HFFc6 (cell line): ENCODE measurements around the gene NCAPH2. TPM values are rescaled to one million over a fixed set of nuclear protein-coding genes. Genes with fewer than 3 reads are reported as not detected.
"Not testable (repeated sequence)": the region's sequence is repeated elsewhere in the genome, so short reads cannot be mapped to it uniquely, and the experiment has no call there.

Experiments used
- DNase-seq: peaks from one replicate; pipeline ENCODE4 v3.0.0-alpha.2; 2018
- H3K27ac Mint-ChIP-seq: 2 replicates; pipeline ENCODE4 v1.8.0; 2020; ENCODE audit warnings: mild to moderate bottlenecking, mixed read lengths
- H3K27me3 Mint-ChIP-seq: 2 replicates; pipeline ENCODE4 v1.8.0; 2021; ENCODE audit warnings: mild to moderate bottlenecking, moderate library complexity, mixed read lengths; ENCODE audit not compliant: insufficient read depth
- H3K36me3 Mint-ChIP-seq: 2 replicates; pipeline ENCODE4 v1.8.0; 2021; ENCODE audit warnings: low read depth, mixed read lengths
- H3K4me1 Mint-ChIP-seq: 2 replicates; pipeline ENCODE4 v1.8.0; 2020; ENCODE audit warnings: low read depth, mixed read lengths
- H3K4me3 Mint-ChIP-seq: 2 replicates; pipeline ENCODE4 v1.8.0; 2020; ENCODE audit warnings: mild to moderate bottlenecking, moderate library complexity, mixed read lengths
- H3K9me3 Mint-ChIP-seq: 2 replicates; pipeline ENCODE4 v1.8.0; 2020; ENCODE audit warnings: mild to moderate bottlenecking, mixed read lengths
- CTCF ChIP-seq: fragments of 200-600 bp; sonication (generic); IDR thresholded peaks from 2 replicates; pipeline ENCODE4 v1.5.0; 2021; ENCODE audit warnings: antibody characterized with exemption, mild to moderate bottlenecking
- total RNA-seq, 6 experiments: library from RNA; stranded (reverse); fragmentation: NEBNext Ultra II Directional; extraction: Animal tissue kit (Norgen Biotek cat#: 25700); gene quantifications; 2 replicates in 1 of 6; 3 replicates in 5 of 6; pipeline ENCODE4 v1.2.3, GENCODE V29; 2021

Gene NCAPH2
- total RNA-seq, 6 experiments from 2014 or later: 31.7 to 54.1 (median 50.0) TPM

GRCh38 chr22:50535113-50535512 lies 27.1 kb downstream of the NCAPH2 start:
- H3K36me3 Mint-ChIP-seq: no peaks in the 10 kb centered on the region

GRCh38 chr22:50536226-50536625 lies 28.2 kb downstream of the NCAPH2 start:
- H3K4me3 Mint-ChIP-seq: no peak overlapping the region
- no peak for TF ChIP-seq CTCF
- DNase-seq: no peak
- H3K9me3 Mint-ChIP-seq: no peaks in the 10 kb centered on the region
- H3K4me1 Mint-ChIP-seq: peaks cover 22% of the 10 kb centered on the region
- H3K36me3 Mint-ChIP-seq: no peaks in the 10 kb centered on the region
- no peak overlapping the region for H3K27ac Mint-ChIP-seq
- peaks cover 11% of the 10 kb centered on the region; the same call in 1 of the 2 replicates for H3K27me3 Mint-ChIP-seq

More at GRCh38 chr22:50535113-50535512, 27.1 kb downstream of the NCAPH2 start:
- DNase-seq: no peak
- Mint-ChIP-seq H3K4me1 (peaks cover 11% of the 10 kb centered on the region), H3K9me3 (no peaks in the 10 kb centered on the region), H3K4me3 (no peak overlapping the region), H3K27ac (no peak overlapping the region), H3K27me3 (peaks cover 13% of the 10 kb centered on the region; the same call in 1 of the 2 replicates)
- TF ChIP-seq CTCF: no peak

- no peak for TF ChIP-seq CTCF
- Mint-ChIP-seq H3K27ac (no peak overlapping the region), H3K27me3 (peaks cover 10% of the 10 kb centered on the region; the same call in 1 of the 2 replicates), H3K9me3 (no peaks in the 10 kb centered on the region), H3K4me1 (peaks cover 37% of the 10 kb centered on the region), H3K4me3 (no peak overlapping the region), H3K36me3 (no peaks in the 10 kb centered on the region)
- DNase-seq: no peak
These were observed 29.7 kb downstream of the NCAPH2 start for GRCh38 chr22:50537765-50538164.

- Mint-ChIP-seq H3K4me1 (peaks cover 37% of the 10 kb centered on the region), H3K27ac (peak overlapping the region; percentile 65)
These were observed 32.4 kb downstream of the NCAPH2 start for GRCh38 chr22:50540381-50540780.

GRCh38 chr22:50541667-50542026 lies 33.6 kb downstream of the NCAPH2 start:
- Mint-ChIP-seq H3K27me3 (peaks cover 15% of the 10 kb centered on the region), H3K27ac (peak overlapping the region; percentile 72), H3K4me1 (peaks cover 37% of the 10 kb centered on the region), H3K4me3 (peak overlapping the region; percentile 28; the same call in 1 of the 2 replicates)
- peak; percentile 89 for DNase-seq
- H3K36me3 Mint-ChIP-seq, H3K9me3 Mint-ChIP-seq: not testable (repeated sequence)

More at GRCh38 chr22:50540381-50540780, 32.4 kb downstream of the NCAPH2 start:
- TF ChIP-seq CTCF: no peak
- Mint-ChIP-seq H3K9me3 (no peaks in the 10 kb centered on the region), H3K27me3 (peaks cover 7% of the 10 kb centered on the region; the same call in 1 of the 2 replicates), H3K4me3 (no peak overlapping the region), H3K36me3 (no peaks in the 10 kb centered on the region)
- DNase-seq: no peak

- no peaks in the 10 kb centered on the region for H3K9me3 Mint-ChIP-seq
- no peak overlapping the region for H3K4me3 Mint-ChIP-seq
- H3K36me3 Mint-ChIP-seq: no peaks in the 10 kb centered on the region
- H3K27ac Mint-ChIP-seq: peak overlapping the region; percentile 72; the same call in 1 of the 2 replicates
- peaks cover 16% of the 10 kb centered on the region for H3K27me3 Mint-ChIP-seq
- H3K4me1 Mint-ChIP-seq: peaks cover 37% of the 10 kb centered on the region
- TF ChIP-seq CTCF: peak; percentile 49; the same call in 1 of the 2 replicates
- DNase-seq: peak; percentile 35
These were observed 34.4 kb downstream of the NCAPH2 start for GRCh38 chr22:50542416-50542927.
